ENCODE measurements around the gene CHRM2.

CHRM2 gene

DNA sequence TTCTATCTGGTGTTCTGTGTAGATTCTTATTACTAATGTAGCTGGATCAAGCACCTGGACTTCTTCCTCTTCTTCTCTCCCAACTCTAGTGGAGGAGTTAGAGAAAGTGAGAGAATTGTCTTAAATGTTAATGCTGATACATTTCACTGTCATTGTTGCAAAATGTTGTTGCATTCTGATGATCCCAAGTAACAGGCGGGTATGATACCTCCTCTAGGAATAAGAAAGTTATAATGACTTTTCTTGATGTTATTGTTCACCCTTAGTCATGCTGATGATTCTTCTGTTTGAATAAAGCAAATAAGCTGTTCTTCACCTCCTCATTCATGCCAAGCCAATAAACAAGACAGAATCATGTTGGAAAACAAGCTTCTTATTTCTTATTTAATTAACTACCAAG is 9.1 kb downstream of the CHRM2 start:
- peak; percentile 3 for DNase-seq (ENCODE audit: low read depth)
- TF ChIP-seq, protein P1, sequence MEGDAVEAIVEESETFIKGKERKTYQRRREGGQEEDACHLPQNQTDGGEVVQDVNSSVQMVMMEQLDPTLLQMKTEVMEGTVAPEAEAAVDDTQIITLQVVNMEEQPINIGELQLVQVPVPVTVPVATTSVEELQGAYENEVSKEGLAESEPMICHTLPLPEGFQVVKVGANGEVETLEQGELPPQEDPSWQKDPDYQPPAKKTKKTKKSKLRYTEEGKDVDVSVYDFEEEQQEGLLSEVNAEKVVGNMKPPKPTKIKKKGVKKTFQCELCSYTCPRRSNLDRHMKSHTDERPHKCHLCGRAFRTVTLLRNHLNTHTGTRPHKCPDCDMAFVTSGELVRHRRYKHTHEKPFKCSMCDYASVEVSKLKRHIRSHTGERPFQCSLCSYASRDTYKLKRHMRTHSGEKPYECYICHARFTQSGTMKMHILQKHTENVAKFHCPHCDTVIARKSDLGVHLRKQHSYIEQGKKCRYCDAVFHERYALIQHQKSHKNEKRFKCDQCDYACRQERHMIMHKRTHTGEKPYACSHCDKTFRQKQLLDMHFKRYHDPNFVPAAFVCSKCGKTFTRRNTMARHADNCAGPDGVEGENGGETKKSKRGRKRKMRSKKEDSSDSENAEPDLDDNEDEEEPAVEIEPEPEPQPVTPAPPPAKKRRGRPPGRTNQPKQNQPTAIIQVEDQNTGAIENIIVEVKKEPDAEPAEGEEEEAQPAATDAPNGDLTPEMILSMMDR (IDR thresholded peaks at IDR 0.05; ENCODE audit: insufficient read depth, low read depth, low read length, missing control alignments), result no peak
- no peak overlapping the region for H3K4me3 ChIP-seq (ENCODE audit: low read length)

DNA sequence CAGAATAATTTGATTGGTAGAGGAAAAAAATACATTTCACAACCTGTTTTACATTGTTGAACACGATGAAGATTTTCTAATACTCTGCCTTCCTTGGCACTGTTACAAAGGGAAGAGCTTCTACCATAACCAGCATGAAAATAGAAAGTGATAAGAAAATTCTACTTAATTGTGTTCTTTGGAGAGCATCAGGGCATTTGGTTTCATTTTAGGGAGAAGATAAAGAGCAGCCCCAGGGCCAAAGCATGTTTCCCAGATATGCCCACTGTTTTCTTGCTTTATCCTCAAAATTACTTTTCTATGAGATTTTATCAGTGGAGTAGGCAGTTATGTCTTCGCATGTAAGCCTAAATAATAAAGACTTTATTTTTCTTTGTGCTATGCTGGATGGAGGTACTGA is 9.5 kb downstream of the CHRM2 start:
- no peak overlapping the region for H3K4me3 ChIP-seq (ENCODE audit: low read length)
- no peak for DNase-seq (ENCODE audit: low read depth)
- TF ChIP-seq, protein P1 (IDR thresholded peaks at IDR 0.05; ENCODE audit: insufficient read depth, low read depth, low read length, missing control alignments), result no peak

DNA sequence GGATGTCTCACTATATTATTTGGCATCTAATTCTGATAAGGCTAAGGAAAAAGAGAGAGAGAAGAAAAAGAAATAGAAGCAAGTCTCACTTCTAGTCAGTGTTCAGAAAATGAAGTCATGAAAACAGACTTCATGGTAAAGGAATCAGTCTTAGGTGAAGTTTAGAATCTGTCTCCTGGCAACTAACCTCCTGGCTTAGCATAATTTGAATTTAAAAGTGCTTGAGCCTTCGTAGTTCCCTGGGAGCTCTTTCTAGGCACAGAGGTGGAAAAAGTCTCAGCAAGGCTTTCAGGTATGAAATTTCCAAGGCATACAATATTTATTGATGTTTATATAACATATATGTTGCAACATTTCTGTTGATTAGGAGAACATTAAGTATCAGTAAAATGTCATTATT is 10.4 kb downstream of the CHRM2 start:
- DNase-seq (ENCODE audit: low read depth), result no peak
- TF ChIP-seq, protein P1 (IDR thresholded peaks at IDR 0.05; ENCODE audit: insufficient read depth, low read depth, low read length, missing control alignments), result no peak
- H3K4me3 ChIP-seq (ENCODE audit: low read length), result no peak overlapping the region

DNA sequence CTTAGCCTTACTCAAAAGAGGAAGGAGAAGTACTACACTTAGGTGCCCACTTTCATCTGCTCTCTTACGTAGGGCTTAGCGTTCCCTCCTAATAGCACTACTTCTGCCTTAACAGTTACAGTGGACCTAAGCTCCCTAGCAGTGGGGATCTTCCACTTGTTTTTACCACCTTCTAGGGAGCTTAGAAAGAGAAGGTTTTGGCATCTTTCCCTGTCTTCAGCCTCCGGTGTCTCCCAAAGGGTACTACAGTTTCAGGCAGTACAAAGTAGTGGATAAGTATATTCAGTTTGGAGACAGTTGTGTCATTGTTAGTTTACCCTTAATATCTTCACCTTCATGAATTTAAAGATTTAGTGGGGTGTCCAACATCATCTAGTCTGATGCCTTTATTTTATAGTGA is 14.6 kb downstream of the CHRM2 start:
- DNase-seq (ENCODE audit: low read depth), result no peak
- TF ChIP-seq, protein P1 (IDR thresholded peaks at IDR 0.05; ENCODE audit: insufficient read depth, low read depth, low read length, missing control alignments), result no peak
- no peak overlapping the region for H3K4me3 ChIP-seq (ENCODE audit: low read length)

DNA sequence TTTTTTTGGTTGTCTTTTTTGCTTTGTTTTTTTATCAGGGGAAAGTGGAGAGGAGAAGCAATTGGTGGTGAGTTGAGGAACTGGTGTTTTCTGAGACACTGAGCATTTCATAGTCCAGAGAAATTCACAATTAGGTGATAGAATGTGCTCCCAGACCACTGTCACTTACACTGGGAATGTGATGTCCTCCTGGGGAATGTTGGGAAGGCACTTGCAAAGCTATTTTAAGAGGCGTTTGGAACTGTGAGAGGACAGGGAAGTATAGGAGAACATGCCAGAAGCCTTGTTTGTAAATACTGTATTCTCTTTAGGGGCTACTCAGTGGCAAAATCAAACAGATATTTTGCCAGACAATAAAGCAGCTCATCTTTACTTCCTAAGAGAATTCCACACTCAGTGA is 16.0 kb downstream of the CHRM2 start:
- no peak for DNase-seq (ENCODE audit: low read depth)
- no peak overlapping the region for H3K4me3 ChIP-seq (ENCODE audit: low read length)
- TF ChIP-seq, protein P1 (IDR thresholded peaks at IDR 0.05; ENCODE audit: insufficient read depth, low read depth, low read length, missing control alignments), result no peak

DNA sequence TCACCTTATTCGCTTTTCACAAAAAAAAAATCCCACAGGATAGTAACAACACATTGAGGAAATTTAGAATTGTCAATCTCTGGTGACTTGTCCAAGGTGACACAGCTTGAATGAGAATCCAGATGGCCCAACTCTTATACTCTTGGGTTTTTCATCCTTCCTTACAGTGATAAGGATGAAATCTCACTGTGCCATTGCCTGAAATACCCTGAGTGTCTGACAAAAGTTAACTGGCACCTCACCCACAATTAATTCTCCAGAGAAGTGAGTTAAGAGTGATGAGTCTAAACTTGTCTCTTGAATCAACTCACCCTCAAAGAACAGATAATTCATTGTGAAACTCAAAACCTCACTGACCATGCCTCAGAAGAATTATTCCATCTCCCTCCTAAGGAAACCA is 18.9 kb downstream of the CHRM2 start:
- TF ChIP-seq, protein P1 (IDR thresholded peaks at IDR 0.05; ENCODE audit: insufficient read depth, low read depth, low read length, missing control alignments), result no peak
- no peak overlapping the region for H3K4me3 ChIP-seq (ENCODE audit: low read length)
- DNase-seq (ENCODE audit: low read depth), result peak; percentile 27

DNA sequence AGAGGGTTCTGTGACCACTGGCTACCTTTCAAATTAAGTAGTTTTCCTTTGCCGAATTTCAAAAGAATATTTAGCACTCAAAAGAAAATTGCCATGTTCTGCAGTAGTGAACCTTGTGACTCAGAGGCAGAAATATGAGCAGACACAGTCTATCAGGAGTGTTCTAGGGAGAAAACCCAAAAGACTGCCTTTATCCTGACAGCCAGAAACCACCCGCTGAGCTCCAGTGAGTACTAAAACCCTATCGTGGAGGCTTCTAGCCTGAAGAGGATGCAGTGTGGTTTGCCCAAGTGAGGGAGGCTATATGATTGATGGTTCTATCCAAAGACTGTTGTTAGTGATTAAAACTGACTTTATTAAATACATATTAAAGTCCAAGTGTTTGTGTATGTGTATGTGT is 21.9 kb downstream of the CHRM2 start:
- DNase-seq (ENCODE audit: low read depth), result no peak
- TF ChIP-seq, protein P1 (IDR thresholded peaks at IDR 0.05; ENCODE audit: insufficient read depth, low read depth, low read length, missing control alignments), result no peak
- no peak overlapping the region for H3K4me3 ChIP-seq (ENCODE audit: low read length)

Measured in epithelial cell of esophagus (primary cell).